Erythroblast (primary cell): ENCODE measurements around the gene ZNF385B.

ENCODE experiments used
- GATA1 ChIP-seq: IDR thresholded peaks from 2 replicates; pipeline ENCODE4 v1.6.1; 2011; ENCODE audit warnings: low read depth, mild to moderate bottlenecking, control low read depth, low read length, moderate library complexity
- POLR2A ChIP-seq: IDR thresholded peaks from 2 replicates; pipeline ENCODE4 v1.6.1; 2011; ENCODE audit warnings: mild to moderate bottlenecking, low read length

GRCh38 chr2:179671043-179671981, 190.1 kb downstream of the ZNF385B start:
- TF ChIP-seq POLR2A, result no peak
- TF ChIP-seq GATA1, result no peak
